Prostate gland (tissue), 2 donors: Measurements from ENCODE around the gene TIPARP.

Source experiments
- POLR2A ChIP-seq: fragments of 450-650 bp; IDR thresholded peaks from one replicate; pipeline ENCODE4 v1.6.1; 2016; ENCODE audit warnings: antibody characterized with exemption, mild to moderate bottlenecking
- POLR2AphosphoS5 ChIP-seq: sonication (generic); formaldehyde crosslinking; IDR thresholded peaks from one replicate; pipeline ENCODE4 v1.6.1; 2017; ENCODE audit warnings: antibody characterized with exemption
- TF ChIP-seq, protein P1 (sequence below), 4 experiments: fragments of 200-600 bp in 2 of 4; fragments of 450-650 bp in 2 of 4; sonication (generic) in 2 of 4; IDR thresholded peaks; 1 replicate in 3 of 4; 2 replicates in 1 of 4; pipeline ENCODE4 v1.5.1; 2016 to 2019; ENCODE audit warnings: antibody characterized with exemption in 4 of 4, mild to moderate bottlenecking in 2 of 4, moderate library complexity in 2 of 4

DNA sequence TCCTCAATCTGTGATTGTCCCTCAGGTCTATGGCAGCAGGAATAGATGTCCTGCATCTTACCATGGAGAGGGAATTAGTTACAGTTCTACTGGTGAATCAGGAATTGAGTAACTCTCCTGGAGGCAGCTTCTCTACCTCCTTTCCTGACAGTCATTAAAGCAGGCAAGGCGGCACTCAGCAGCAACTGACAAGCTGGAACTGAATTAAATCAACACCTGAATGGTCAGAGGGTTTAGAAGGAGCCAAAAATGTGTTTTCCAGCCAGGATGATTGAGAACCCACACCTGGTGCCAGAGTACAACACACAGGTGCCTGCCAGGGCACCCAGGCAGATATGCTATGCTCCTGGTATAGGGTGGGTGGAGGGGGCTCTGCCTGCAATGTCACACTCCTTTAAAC is 43.1 kb upstream of the TIPARP start:
- TF ChIP-seq POLR2AphosphoS5 (peak; percentile 46), POLR2A (no peak)
- TF ChIP-seq, protein P1, sequence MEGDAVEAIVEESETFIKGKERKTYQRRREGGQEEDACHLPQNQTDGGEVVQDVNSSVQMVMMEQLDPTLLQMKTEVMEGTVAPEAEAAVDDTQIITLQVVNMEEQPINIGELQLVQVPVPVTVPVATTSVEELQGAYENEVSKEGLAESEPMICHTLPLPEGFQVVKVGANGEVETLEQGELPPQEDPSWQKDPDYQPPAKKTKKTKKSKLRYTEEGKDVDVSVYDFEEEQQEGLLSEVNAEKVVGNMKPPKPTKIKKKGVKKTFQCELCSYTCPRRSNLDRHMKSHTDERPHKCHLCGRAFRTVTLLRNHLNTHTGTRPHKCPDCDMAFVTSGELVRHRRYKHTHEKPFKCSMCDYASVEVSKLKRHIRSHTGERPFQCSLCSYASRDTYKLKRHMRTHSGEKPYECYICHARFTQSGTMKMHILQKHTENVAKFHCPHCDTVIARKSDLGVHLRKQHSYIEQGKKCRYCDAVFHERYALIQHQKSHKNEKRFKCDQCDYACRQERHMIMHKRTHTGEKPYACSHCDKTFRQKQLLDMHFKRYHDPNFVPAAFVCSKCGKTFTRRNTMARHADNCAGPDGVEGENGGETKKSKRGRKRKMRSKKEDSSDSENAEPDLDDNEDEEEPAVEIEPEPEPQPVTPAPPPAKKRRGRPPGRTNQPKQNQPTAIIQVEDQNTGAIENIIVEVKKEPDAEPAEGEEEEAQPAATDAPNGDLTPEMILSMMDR (IDR thresholded peaks at IDR 0.05) = no peak
